Left ventricle myocardium inferior (tissue), 1 donor: ENCODE data around the gene ZNF689. TPM values are rescaled to one million over a fixed set of nuclear protein-coding genes. Genes with fewer than 3 reads are reported as not detected.

ENCODE experiments used
- DNase-seq: peaks from one replicate; pipeline ENCODE4 v3.0.0-alpha.2; 2020
- H3K27ac ChIP-seq: fragments of 200-600 bp; replicated peaks from 2 replicates; pipeline ENCODE4 v1.8.0; 2021
- H3K27me3 ChIP-seq: fragments of 200-600 bp; 2 replicates; pipeline ENCODE4 v1.8.0; 2021; ENCODE audit warnings: low read depth
- H3K36me3 ChIP-seq: fragments of 200-600 bp; 2 replicates; pipeline ENCODE4 v1.8.0; 2021
- H3K4me1 ChIP-seq: fragments of 200-600 bp; 2 replicates; pipeline ENCODE4 v1.8.0; 2021
- H3K4me3 ChIP-seq: fragments of 200-600 bp; 2 replicates; pipeline ENCODE4 v1.8.0; 2021; ENCODE audit warnings: mild to moderate bottlenecking, moderate library complexity
- H3K9me3 ChIP-seq: fragments of 200-600 bp; replicated peaks from 2 replicates; pipeline ENCODE4 v1.8.0; 2021
- CTCF ChIP-seq: fragments of 200-600 bp; IDR thresholded peaks from 2 replicates; pipeline ENCODE4 v1.8.0; 2021; ENCODE audit warnings: antibody characterized with exemption, mild to moderate bottlenecking, borderline replicate concordance
- intact Hi-C: fragments of 100-400 bp; cut with micrococcal nuclease; formaldehyde crosslinking; loops from one replicate; pipeline ENCODE4 v1.11.0; 2022
- long read RNA-seq: library from polyadenylated mRNA; unstranded; transcript quantifications from one replicate; pipeline ENCODE4 v2.0.0, GENCODE V29; 2021
- total RNA-seq: library from RNA; stranded (reverse); fragmentation: NEBNext Ultra II Directional; extraction: Animal tissue kit (Norgen Biotek cat#: 25700); gene quantifications from one replicate; pipeline ENCODE4 v1.2.1, GENCODE V29; 2021
- donor health status: DM: no; HTN: yes; CAD: no; lungs with severe emphysema.

The ZNF689 gene
- total RNA-seq = 5.0 TPM
- long read RNA-seq, transcript ZNF689-201 (3 exons, 3,547 nt) = major isoform, 10 of 13 reads
- long read RNA-seq, partial matches to known transcripts = 0 of 13 reads
- long read RNA-seq, other reads (novel, unspliced or antisense) = 3 of 13 reads

- H3K4me3 ChIP-seq = peak within 1 kb of the TSS; percentile 85
- H3K36me3 ChIP-seq = peaks cover 26% of the 10 kb centered on the region
- intact Hi-C loops = no loop called here
- H3K27me3 ChIP-seq = no peaks in the 10 kb centered on the region
- H3K4me1 ChIP-seq = peaks cover 26% of the 10 kb centered on the region
- TF ChIP-seq CTCF = no peak
- H3K9me3 ChIP-seq = no peaks in the 10 kb centered on the region
- peak; percentile 91 for DNase-seq
- H3K27ac ChIP-seq = peak within 1 kb of the TSS; percentile 94
These were observed at the start of gene ZNF689 for GRCh38 chr16:30609926-30610839. TSS of gene ZNF689 (minus strand) at chr16:30610389. CDS start at chr16:30610041, 348 bp downstream.

GRCh38 chr16:30658731-30659506 lies 48.7 kb upstream of the ZNF689 start:
- intact Hi-C loops = no loop called here
- peaks cover 65% of the 10 kb centered on the region for H3K36me3 ChIP-seq

GRCh38 chr16:30657866-30658730 lies 47.9 kb upstream of the ZNF689 start, which contains the start of gene FBRS:
TSS of gene FBRS (plus strand) at chr16:30658431. CDS start at chr16:30659519, 1,088 bp downstream.
- intact Hi-C loops = no loop called here
- Histone ChIP-seq H3K27me3 (no peaks in the 10 kb centered on the region), H3K9me3 (no peaks in the 10 kb centered on the region), H3K4me3 (peak within 1 kb of the TSS; percentile 88), H3K4me1 (peaks cover 55% of the 10 kb centered on the region), H3K27ac (peak within 1 kb of the TSS; percentile 100), H3K36me3 (peaks cover 65% of the 10 kb centered on the region)
- DNase-seq = peak; percentile 100
- peak; percentile 88 for TF ChIP-seq CTCF

More at GRCh38 chr16:30658731-30659506, 48.7 kb upstream of the ZNF689 start:
- no peaks in the 10 kb centered on the region for H3K27me3 ChIP-seq
- peak; percentile 76 for DNase-seq
- peak overlapping the region; percentile 88 for H3K4me3 ChIP-seq
- no peaks in the 10 kb centered on the region for H3K9me3 ChIP-seq
- TF ChIP-seq CTCF = peak; percentile 9
- H3K27ac ChIP-seq = peak overlapping the region; percentile 100
- H3K4me1 ChIP-seq = peaks cover 63% of the 10 kb centered on the region

- Histone ChIP-seq H3K27me3 (no peaks in the 10 kb centered on the region), H3K36me3 (peaks cover 63% of the 10 kb centered on the region), H3K27ac (peak overlapping the region; percentile 100), H3K9me3 (no peaks in the 10 kb centered on the region), H3K4me3 (peak overlapping the region; percentile 88), H3K4me1 (peaks cover 53% of the 10 kb centered on the region)
- intact Hi-C loops = no loop called here
- DNase-seq = no peak
- TF ChIP-seq CTCF = no peak
These were observed 47.0 kb upstream of the ZNF689 start for GRCh38 chr16:30656974-30657865.
